Esophagus muscularis mucosa (tissue), 4 donors: Measurements from ENCODE around the gene ARHGAP9.

Source experiments
- CTCF ChIP-seq, 3 experiments: fragments of 200-600 bp in 2 of 3; fragments of 450-650 bp in 1 of 3; sonication (generic) in 2 of 3; IDR thresholded peaks; one replicate each; pipeline ENCODE4 v1.5.1; 2017 to 2019; ENCODE audit warnings: antibody characterized with exemption in 3 of 3, mild to moderate bottlenecking in 2 of 3, moderate library complexity in 1 of 3
- EP300 ChIP-seq: sonication (generic); formaldehyde crosslinking; IDR thresholded peaks from one replicate; pipeline ENCODE4 v1.6.1; 2017; ENCODE audit warnings: antibody characterized with exemption
- POLR2A ChIP-seq: fragments of 450-650 bp; IDR thresholded peaks from one replicate; pipeline ENCODE4 v1.6.1; 2017; ENCODE audit warnings: antibody characterized with exemption, moderate library complexity, mild to moderate bottlenecking, low read depth

- TF ChIP-seq CTCF (IDR thresholded peaks at IDR 0.05) = no peak
- no peak for TF ChIP-seq POLR2A
- TF ChIP-seq EP300 = no peak
Observed at GRCh38 chr12:57473886-57474285, 5.8 kb downstream of the ARHGAP9 start.
